C4-2B (cell line): ENCODE measurements around the gene CKB.

Experiments
- CTCF ChIP-seq: fragments of 450-650 bp; conservative IDR thresholded peaks from 2 replicates; pipeline ENCODE4 v1.5.1; 2017; ENCODE audit warnings: mild to moderate bottlenecking
- ZFX ChIP-seq: fragments of 450-650 bp; IDR thresholded peaks from 2 replicates; pipeline ENCODE4 v1.6.1; 2017

- TF ChIP-seq CTCF (no peak), ZFX (no peak)
Observed at GRCh38 chr14:103485504-103485903, 37.1 kb downstream of the CKB start.
